ENCODE data around the gene SH3RF2.

SH3RF2 gene

GRCh38 chr5:146016764-146017484, 80.5 kb downstream of the SH3RF2 start:
- TF ChIP-seq, protein P1, sequence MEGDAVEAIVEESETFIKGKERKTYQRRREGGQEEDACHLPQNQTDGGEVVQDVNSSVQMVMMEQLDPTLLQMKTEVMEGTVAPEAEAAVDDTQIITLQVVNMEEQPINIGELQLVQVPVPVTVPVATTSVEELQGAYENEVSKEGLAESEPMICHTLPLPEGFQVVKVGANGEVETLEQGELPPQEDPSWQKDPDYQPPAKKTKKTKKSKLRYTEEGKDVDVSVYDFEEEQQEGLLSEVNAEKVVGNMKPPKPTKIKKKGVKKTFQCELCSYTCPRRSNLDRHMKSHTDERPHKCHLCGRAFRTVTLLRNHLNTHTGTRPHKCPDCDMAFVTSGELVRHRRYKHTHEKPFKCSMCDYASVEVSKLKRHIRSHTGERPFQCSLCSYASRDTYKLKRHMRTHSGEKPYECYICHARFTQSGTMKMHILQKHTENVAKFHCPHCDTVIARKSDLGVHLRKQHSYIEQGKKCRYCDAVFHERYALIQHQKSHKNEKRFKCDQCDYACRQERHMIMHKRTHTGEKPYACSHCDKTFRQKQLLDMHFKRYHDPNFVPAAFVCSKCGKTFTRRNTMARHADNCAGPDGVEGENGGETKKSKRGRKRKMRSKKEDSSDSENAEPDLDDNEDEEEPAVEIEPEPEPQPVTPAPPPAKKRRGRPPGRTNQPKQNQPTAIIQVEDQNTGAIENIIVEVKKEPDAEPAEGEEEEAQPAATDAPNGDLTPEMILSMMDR (IDR thresholded peaks at IDR 0.05; ENCODE audit: low read depth, low read length) = no peak
- no peak overlapping the region for H3K4me3 ChIP-seq (ENCODE audit: low read depth, low read length)

DNA sequence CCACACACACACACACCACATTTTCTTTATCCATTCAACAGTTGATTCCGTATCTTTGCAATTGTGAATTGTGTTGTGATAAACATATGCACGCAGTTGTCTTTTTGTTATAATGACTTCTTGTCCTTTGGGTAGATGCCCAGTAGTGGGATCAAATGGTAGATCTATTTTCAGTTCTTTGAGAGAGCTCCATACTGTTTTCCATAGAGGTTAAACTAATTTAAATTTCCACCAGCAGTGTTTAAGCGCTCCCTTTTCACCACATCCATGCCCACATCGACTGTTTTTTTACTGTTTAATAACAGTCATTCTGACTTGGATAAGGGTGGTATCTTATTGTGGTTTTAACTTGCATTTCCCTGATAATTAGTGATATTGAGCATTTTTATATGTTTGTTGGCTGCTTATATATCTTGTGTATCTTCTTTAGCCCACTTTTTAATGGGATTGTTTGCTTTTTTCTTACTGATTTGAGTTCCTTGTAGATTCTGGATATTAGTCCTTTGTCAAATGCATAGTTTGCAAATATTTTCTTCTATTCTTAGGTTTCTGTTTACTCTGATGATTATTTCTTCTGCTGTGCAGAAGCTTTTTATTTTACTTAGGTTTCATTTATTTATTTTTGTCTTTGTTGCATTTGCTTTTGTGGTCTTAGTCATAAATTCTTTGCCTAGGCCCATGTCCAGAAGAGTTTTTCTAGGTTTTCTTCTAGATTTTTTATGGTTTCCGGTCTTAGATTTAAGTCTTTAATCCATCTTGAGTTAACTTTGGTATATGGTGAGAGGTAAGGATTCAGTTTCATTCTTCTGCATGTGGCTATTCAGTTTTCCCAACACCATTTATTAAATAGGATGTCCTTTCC, 82.4 kb downstream of the SH3RF2 start:
- H3K4me3 ChIP-seq (ENCODE audit: low read depth, low read length) = no peak overlapping the region
- TF ChIP-seq, protein P1 (IDR thresholded peaks at IDR 0.05; ENCODE audit: low read depth, low read length) = no peak

GRCh38 chr5:146020100-146020499, 83.7 kb downstream of the SH3RF2 start:
- no peak overlapping the region for H3K4me3 ChIP-seq (ENCODE audit: low read depth, low read length)
- TF ChIP-seq, protein P1 (IDR thresholded peaks at IDR 0.05; ENCODE audit: low read depth, low read length) = no peak

DNA sequence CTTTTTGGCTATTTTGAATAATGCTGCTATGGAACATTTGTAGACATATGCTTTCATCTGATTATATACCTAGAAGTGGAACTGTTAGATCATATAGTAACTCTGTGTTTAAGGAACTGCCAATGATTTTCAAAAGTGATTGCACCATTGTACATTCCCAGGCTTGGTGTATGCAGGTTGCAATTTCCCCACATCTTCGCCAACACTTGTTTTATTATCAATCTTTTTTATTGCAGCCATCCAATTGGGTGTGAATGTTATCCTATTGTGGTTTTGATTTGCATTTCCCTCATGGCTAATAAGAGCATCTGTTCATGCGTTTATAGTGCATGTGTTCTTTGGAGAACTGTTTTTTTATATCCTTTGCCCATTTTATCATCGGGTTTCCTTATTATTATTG, 87.7 kb downstream of the SH3RF2 start:
- TF ChIP-seq, protein P1 (IDR thresholded peaks at IDR 0.05; ENCODE audit: low read depth, low read length) = no peak
- no peak overlapping the region for H3K4me3 ChIP-seq (ENCODE audit: low read depth, low read length)

DNA sequence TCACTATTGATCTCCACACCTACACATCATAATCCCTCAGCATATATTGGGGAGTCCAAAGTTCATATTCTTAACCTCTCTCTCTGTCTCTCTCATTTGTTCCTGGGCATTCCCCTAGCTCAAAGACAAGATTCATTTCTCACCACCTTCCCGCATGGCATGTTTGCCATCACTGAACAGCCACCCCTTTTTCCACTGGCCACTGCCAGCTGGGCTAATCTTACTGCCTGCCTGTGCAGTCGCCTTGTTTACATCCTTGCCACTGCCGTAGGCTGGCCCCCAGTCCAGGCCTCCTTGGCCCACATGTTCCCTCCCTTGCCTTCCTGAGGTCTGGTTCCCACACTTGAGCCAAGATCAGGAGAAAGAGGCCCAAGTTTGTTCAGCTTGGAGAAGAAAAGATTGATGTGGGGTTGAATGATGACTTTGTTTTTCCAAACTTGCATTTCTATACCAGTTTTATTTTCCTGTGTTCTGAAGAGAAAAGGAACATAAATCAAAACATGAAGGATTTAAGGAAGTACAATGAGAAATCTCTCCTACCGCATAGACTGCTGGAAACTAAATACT, 88.8 kb downstream of the SH3RF2 start:
- H3K4me3 ChIP-seq (ENCODE audit: low read depth, low read length) = no peak overlapping the region
- TF ChIP-seq, protein P1 (IDR thresholded peaks at IDR 0.05; ENCODE audit: low read depth, low read length) = no peak

DNA sequence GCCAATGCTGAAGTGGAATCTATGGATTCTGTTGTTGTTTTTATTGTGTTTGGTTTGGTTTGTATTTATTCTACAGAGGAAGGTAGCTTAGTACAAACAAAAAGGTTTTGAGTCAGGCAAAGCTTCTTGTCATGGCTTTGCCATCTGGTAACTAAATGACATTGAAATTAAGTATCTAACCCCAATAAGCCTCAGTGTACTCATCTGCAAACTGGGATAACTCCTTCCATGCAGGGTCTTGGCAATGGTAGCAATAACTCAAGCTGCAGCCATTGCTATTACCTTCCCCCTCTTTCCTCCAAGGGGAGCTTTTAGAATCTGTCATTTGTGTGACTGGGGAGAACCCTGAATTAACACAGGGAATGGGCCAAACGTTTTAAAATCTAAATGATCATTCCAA, 89.3 kb downstream of the SH3RF2 start:
- TF ChIP-seq, protein P1 (IDR thresholded peaks at IDR 0.05; ENCODE audit: low read depth, low read length) = no peak

More for the DNA sequence above, 89.3 kb downstream of the SH3RF2 start:
- no peak overlapping the region for H3K4me3 ChIP-seq (ENCODE audit: low read depth, low read length)

Measured in WI38 (cell line).